A673 (cell line): Measurements from ENCODE around the gene FREM1. TPM values are rescaled to one million over a fixed set of nuclear protein-coding genes. Genes with fewer than 3 reads are reported as not detected.

ENCODE experiments used
- BruUV-seq: library from RNA; stranded (reverse); fragments of 400-500 nt; replicated peaks from 2 replicates; lab custom pipeline; 2021; lab: Mats Ljungman, UMichigan
- CTCF ChIA-PET: fragments of 300-600 bp; sonication (Branson Sonifier 250); formaldehyde crosslinking; loops from one replicate; lab custom pipeline; 2022; ENCODE audit warnings: antibody characterized with exemption; lab: Charles Lee
- POLR2A ChIA-PET: fragments of 300-600 bp; sonication (Branson Sonifier 250); formaldehyde crosslinking; loops from one replicate; lab custom pipeline; 2022; ENCODE audit warnings: antibody characterized with exemption; ENCODE audit not compliant: low non-redundant PET; lab: Charles Lee
- DNase-seq: peaks from one replicate; pipeline ENCODE4 v3.0.0-alpha.2; 2015; ENCODE audit warnings: low spot score
- H3K27ac ChIP-seq: fragments of 200-600 bp; sonication (generic); 2 replicates; pipeline ENCODE4 v1.5.1; 2016; ENCODE audit warnings: mixed run types, low read depth, mild to moderate bottlenecking, mixed read lengths, antibody characterized with exemption, low read length; ENCODE audit not compliant: poor library complexity, severe bottlenecking
- H3K27me3 ChIP-seq: fragments of 200-600 bp; sonication (generic); replicated peaks from 2 replicates; pipeline ENCODE4 v1.6.1; 2017; ENCODE audit warnings: mixed run types, low read depth, mild to moderate bottlenecking, mixed read lengths, antibody characterized with exemption, low read length; ENCODE audit not compliant: insufficient read depth, poor library complexity
- H3K36me3 ChIP-seq: fragments of 200-600 bp; sonication (generic); 2 replicates; pipeline ENCODE4 v1.6.1; 2016; ENCODE audit warnings: mixed run types, mild to moderate bottlenecking, mixed read lengths, antibody characterized with exemption, low read length; ENCODE audit not compliant: insufficient read depth, poor library complexity, severe bottlenecking
- H3K4me1 ChIP-seq: fragments of 200-600 bp; sonication (generic); 2 replicates; pipeline ENCODE4 v1.6.1; 2017; ENCODE audit warnings: mixed run types, mild to moderate bottlenecking, mixed read lengths, antibody characterized with exemption, low read length; ENCODE audit not compliant: insufficient read depth, poor library complexity, severe bottlenecking
- H3K4me3 ChIP-seq: fragments of 200-600 bp; sonication (generic); 2 replicates; pipeline ENCODE4 v1.5.1; 2016; ENCODE audit warnings: low read depth, mixed run types, mild to moderate bottlenecking, mixed read lengths, low read length; ENCODE audit not compliant: poor library complexity, severe bottlenecking
- H3K9me3 ChIP-seq: fragments of 200-600 bp; sonication (generic); 2 replicates; pipeline ENCODE4 v1.6.1; 2016; ENCODE audit warnings: mixed run types, low read depth, mild to moderate bottlenecking, mixed read lengths, antibody characterized with exemption, low read length; ENCODE audit not compliant: poor library complexity, severe bottlenecking
- EZH2 ChIP-seq: fragments of 200-600 bp; sonication (generic); IDR thresholded peaks from 2 replicates; pipeline ENCODE4 v1.6.1; 2017; ENCODE audit warnings: borderline replicate concordance, low read depth, mild to moderate bottlenecking, mixed read lengths, antibody characterized with exemption, low read length; ENCODE audit not compliant: poor library complexity, severe bottlenecking
- intact Hi-C: fragments of 100-400 bp; cut with micrococcal nuclease; formaldehyde crosslinking; loops from one replicate; pipeline ENCODE4 v1.10.0; 2022; ENCODE audit not compliant: unreplicated experiment
- total RNA-seq: library from RNA; stranded (reverse); gene quantifications from 2 replicates; pipeline ENCODE4 v1.2.3, GENCODE V29; 2021
- TF ChIP-seq, protein P1 (sequence below): fragments of 300-800, 200-600 bp; sonication (generic); conservative IDR thresholded peaks from 2 replicates; pipeline ENCODE4 v1.5.1; 2017; ENCODE audit warnings: low read depth, mild to moderate bottlenecking, antibody characterized with exemption, low read length, moderate library complexity, mixed read lengths

FREM1 gene
- total RNA-seq, 1 experiment from 2014 or later, result 4.2 TPM

DNA sequence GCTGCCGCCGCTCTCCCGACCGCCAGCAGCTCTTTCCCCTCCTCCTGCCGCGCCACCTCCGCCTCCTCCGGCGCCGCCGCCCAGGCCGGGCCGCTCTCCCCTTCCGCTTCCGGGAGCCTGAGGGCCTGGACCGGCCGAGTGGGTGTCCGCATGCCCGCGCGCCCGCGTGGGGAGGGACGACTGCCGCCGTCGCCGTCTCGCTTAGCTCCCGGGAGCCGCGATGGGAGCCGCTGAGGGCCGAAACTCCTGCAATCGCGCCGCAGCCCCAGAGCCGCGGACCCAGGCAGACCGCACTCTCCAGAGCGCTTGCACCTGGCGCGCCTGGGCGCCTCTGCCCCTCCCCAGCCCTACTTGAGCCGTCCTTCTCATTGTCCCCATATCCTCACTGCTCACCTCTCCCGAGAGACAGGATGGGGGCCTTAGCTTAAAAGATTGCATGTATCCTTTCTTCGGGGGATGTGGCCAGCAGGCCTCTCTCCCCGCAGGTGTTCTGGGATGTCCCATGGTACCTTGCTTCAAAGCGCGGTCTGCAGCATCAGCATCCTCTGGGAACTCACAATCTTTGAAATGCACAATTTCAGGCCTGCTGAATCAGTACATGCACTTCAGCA, 216.9 kb downstream of the FREM1 start, which contains the start of gene ZDHHC21:
TSS of gene ZDHHC21 (minus strand) at position 182 of the 611 bp plus-strand sequence. CDS start 19,092 bp downstream, outside the sequence.
- intact Hi-C loops, result no loop called here
- Histone ChIP-seq H3K27me3 (no peaks in the 10 kb centered on the region), H3K4me3 (peak within 1 kb of the TSS; percentile 61), H3K9me3 (no peaks in the 10 kb centered on the region), H3K36me3 (peaks cover 13% of the 10 kb centered on the region), H3K27ac (peak within 1 kb of the TSS; percentile 85), H3K4me1 (peaks cover 8% of the 10 kb centered on the region)
- DNase-seq, result peak; percentile 58
- POLR2A ChIA-PET, result no interaction called here
- no TSS peak for BruUV-seq
- TF ChIP-seq, protein P1, sequence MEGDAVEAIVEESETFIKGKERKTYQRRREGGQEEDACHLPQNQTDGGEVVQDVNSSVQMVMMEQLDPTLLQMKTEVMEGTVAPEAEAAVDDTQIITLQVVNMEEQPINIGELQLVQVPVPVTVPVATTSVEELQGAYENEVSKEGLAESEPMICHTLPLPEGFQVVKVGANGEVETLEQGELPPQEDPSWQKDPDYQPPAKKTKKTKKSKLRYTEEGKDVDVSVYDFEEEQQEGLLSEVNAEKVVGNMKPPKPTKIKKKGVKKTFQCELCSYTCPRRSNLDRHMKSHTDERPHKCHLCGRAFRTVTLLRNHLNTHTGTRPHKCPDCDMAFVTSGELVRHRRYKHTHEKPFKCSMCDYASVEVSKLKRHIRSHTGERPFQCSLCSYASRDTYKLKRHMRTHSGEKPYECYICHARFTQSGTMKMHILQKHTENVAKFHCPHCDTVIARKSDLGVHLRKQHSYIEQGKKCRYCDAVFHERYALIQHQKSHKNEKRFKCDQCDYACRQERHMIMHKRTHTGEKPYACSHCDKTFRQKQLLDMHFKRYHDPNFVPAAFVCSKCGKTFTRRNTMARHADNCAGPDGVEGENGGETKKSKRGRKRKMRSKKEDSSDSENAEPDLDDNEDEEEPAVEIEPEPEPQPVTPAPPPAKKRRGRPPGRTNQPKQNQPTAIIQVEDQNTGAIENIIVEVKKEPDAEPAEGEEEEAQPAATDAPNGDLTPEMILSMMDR, result no peak
- TF ChIP-seq EZH2, result no peak
- CTCF ChIA-PET, result no interaction called here

- TF ChIP-seq, protein P1, result no peak
- no peak for TF ChIP-seq EZH2
- H3K27ac ChIP-seq, result peak overlapping the region; percentile 85
- H3K4me3 ChIP-seq, result peak overlapping the region; percentile 61
- POLR2A ChIA-PET, result interaction anchor here (0.6 kb wide), 1 partner anchor 16 kb away, joined by 3 read pairs; no protein-coding TSS in a partner anchor
- H3K4me1 ChIP-seq, result peaks cover 15% of the 10 kb centered on the region
- peaks cover 18% of the 10 kb centered on the region for H3K36me3 ChIP-seq
- DNase-seq, result peak; percentile 49
- no peaks in the 10 kb centered on the region for H3K27me3 ChIP-seq
- intact Hi-C loops, result no loop called here
- BruUV-seq, result TSS peak; percentile 48
- no peaks in the 10 kb centered on the region for H3K9me3 ChIP-seq
- CTCF ChIA-PET, result no interaction called here
Measured at GRCh38 chr9:14692470-14693250, 217.6 kb downstream of the FREM1 start.

- POLR2A ChIA-PET, result no interaction called here
- Histone ChIP-seq H3K27me3 (no peaks in the 10 kb centered on the region), H3K4me3 (peak overlapping the region; percentile 61), H3K4me1 (peaks cover 22% of the 10 kb centered on the region), H3K27ac (peak overlapping the region; percentile 85), H3K9me3 (no peaks in the 10 kb centered on the region), H3K36me3 (peaks cover 31% of the 10 kb centered on the region)
- no peak for DNase-seq
- intact Hi-C loops, result no loop called here
- BruUV-seq, result no TSS peak
- TF ChIP-seq EZH2, result no peak
- TF ChIP-seq, protein P1, result no peak
- CTCF ChIA-PET, result no interaction called here
Measured at GRCh38 chr9:14690948-14691730, 219.1 kb downstream of the FREM1 start.
